Body of pancreas (tissue), 4 donors: ENCODE measurements around the gene U2AF2. TPM values are rescaled to one million over a fixed set of nuclear protein-coding genes. Genes with fewer than 3 reads are reported as not detected.

Experiments used
- ATAC-seq: fragments of 150-250 bp; one replicate; pipeline ENCODE4 v1.9.1; 2016
- DNase-seq, 4 donors: peaks; one replicate each; pipeline ENCODE4 v3.0.0-alpha.2; 2019
- H3K27ac ChIP-seq, 4 donors: fragments of 200-600 bp; sonication (generic); 1 replicate in 3 of 4; 2 replicates in 1 of 4; pipeline versions ENCODE4 v1.5.1 to v1.6.1; 2016 to 2019; ENCODE audit warnings: mild to moderate bottlenecking in 1 of 4, mixed read lengths in 1 of 4, moderate library complexity in 1 of 4
- H3K27me3 ChIP-seq, 2 donors: fragments of 200-600 bp; sonication (generic); one replicate each; pipeline ENCODE4 v1.6.0; 2016; ENCODE audit warnings: mild to moderate bottlenecking in 1 of 2
- H3K36me3 ChIP-seq, 2 donors: fragments of 200-600 bp; sonication (generic); replicated peaks in 1 of 2; 2 replicates each; pipeline ENCODE4 v1.5.1; 2016; ENCODE audit warnings: low read depth in 2 of 2; ENCODE audit not compliant: insufficient read depth in 1 of 2
- H3K4me1 ChIP-seq: fragments of 200-600 bp; sonication (generic); one replicate; pipeline ENCODE4 v1.6.0; 2016
- H3K4me3 ChIP-seq, 2 donors: fragments of 200-600 bp; sonication (generic); 1 replicate in 1 of 2; 2 replicates in 1 of 2; pipeline ENCODE4 v1.5.1; 2016 to 2019
- H3K9me3 ChIP-seq, 3 donors: fragments of 200-600 bp; sonication (generic); 1 replicate in 2 of 3; 2 replicates in 1 of 3; pipeline ENCODE4 v1.5.1; 2016
- POLR2A ChIP-seq, 3 donors: fragments of 450-650 bp; IDR thresholded peaks; one replicate each; pipeline ENCODE4 v1.6.1; 2016; ENCODE audit warnings: antibody characterized with exemption in 3 of 3, mild to moderate bottlenecking in 2 of 3
- WGBS, 2 donors: methylation state at CpG; one replicate each; pipeline ENCODE4 v1.1.5; 2017; 5-methylcytosine and 5-hydroxymethylcytosine counted together
- intact Hi-C: fragments of 100-400 bp; cut with DNase I; formaldehyde crosslinking; loops from one replicate; pipeline ENCODE4 v1.15.1; 2023
- total RNA-seq, 2 donors: library from RNA; depleted of rRNA; stranded (reverse); fragments of >200 nt; gene quantifications; one replicate each; pipeline ENCODE4 v1.1.0, GENCODE V29; 2016
- TF ChIP-seq, protein P1 (sequence below), 7 experiments: fragments of 450-650 bp in 4 of 7; fragments of 200-600 bp in 3 of 7; sonication (generic) in 3 of 7; IDR thresholded peaks; one replicate each; pipeline ENCODE4 v1.5.1; 2016 to 2019; ENCODE audit warnings: antibody characterized with exemption in 7 of 7

The U2AF2 gene
- total RNA-seq, 2 donors from 2014 or later = 53.4 to 106 TPM

DNA sequence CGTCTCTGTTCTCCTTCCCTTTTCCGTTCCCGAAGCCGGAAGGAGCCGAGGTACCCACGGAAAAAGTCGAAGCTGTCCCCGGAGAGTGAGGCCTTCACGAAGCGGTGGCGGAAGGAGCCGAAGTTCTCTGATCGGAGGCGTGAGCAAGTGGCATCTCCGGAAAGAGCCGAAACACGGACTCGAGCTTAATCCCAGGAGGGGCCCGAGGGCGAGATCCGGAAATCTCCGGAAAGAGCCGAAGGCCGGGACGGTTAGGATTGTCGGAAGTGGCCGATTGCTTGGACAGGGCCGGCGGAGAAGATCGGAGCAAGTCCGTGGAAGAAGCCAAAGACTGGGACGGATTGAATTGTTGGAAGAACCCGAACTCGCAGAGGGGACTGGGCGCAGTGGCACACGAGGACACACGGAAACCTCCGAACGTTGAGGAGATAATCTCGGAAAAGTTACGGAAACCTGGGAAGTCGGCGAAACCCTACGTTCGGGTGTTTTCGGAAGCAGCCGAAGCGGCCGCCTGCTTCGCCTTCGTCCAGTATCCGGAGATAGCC lies 440 bp upstream of the U2AF2 start:
- peak overlapping the region; percentile 31 to 100 for H3K4me3 ChIP-seq
- H3K4me1 ChIP-seq = peaks cover 44% of the 10 kb centered on the region
- WGBS, 2 donors = 0 to 1% methylated on average over 41 to 51 of the region's 52 CpGs

DNA sequence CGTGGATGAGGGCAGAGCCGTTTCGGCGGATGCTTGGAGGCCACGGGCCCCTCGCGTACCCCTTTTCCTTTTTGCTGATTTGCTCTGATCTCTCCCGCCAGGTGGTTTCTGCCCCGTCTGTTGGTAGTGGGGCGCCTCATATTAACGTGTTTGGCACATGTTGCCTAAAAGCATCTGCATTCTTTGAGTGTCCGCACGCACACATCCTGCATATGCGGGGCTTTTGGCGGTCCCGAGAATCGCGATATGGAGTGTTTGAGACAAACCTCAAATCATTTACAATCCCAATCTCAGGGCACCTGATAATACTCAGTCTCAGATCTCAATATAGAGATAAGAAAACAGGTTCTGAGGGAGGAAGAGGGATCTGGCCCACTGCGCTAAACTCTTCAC lies 809 bp downstream of the U2AF2 start:
- Histone ChIP-seq H3K36me3 (peaks cover 0 to 3% of the 10 kb centered on the region in 2 donors), H3K27ac (peak overlapping the region in 3 of 4 donors; percentile 99 to 100 (median 99)), H3K4me1 (peaks cover 44% of the 10 kb centered on the region), H3K4me3 (peak overlapping the region; percentile 77 to 100), H3K27me3 (no peaks in the 10 kb centered on the region), H3K9me3 (no peaks in the 10 kb centered on the region)
- ATAC-seq (no peak), DNase-seq (no peak)
- intact Hi-C loops = no loop called here
- 0% methylated on average over 14 to 19 of the region's 19 CpGs for WGBS, 2 donors
- TF ChIP-seq, protein P1, sequence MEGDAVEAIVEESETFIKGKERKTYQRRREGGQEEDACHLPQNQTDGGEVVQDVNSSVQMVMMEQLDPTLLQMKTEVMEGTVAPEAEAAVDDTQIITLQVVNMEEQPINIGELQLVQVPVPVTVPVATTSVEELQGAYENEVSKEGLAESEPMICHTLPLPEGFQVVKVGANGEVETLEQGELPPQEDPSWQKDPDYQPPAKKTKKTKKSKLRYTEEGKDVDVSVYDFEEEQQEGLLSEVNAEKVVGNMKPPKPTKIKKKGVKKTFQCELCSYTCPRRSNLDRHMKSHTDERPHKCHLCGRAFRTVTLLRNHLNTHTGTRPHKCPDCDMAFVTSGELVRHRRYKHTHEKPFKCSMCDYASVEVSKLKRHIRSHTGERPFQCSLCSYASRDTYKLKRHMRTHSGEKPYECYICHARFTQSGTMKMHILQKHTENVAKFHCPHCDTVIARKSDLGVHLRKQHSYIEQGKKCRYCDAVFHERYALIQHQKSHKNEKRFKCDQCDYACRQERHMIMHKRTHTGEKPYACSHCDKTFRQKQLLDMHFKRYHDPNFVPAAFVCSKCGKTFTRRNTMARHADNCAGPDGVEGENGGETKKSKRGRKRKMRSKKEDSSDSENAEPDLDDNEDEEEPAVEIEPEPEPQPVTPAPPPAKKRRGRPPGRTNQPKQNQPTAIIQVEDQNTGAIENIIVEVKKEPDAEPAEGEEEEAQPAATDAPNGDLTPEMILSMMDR (IDR thresholded peaks at IDR 0.05) = no peak

More for the DNA sequence above, 440 bp upstream of the U2AF2 start:
- peak; percentile 85 for ATAC-seq
- Histone ChIP-seq H3K27ac (peak overlapping the region; percentile 99 to 100 (median 99)), H3K9me3 (no peaks in the 10 kb centered on the region), H3K27me3 (no peaks in the 10 kb centered on the region), H3K36me3 (no peaks in the 10 kb centered on the region)
- peak; percentile 98 to 100 (median 100) for DNase-seq
- no peak for TF ChIP-seq POLR2A (IDR thresholded peaks at IDR 0.05)
- TF ChIP-seq, protein P1 (IDR thresholded peaks at IDR 0.05) = no peak
- intact Hi-C loops = no loop called here

DNA sequence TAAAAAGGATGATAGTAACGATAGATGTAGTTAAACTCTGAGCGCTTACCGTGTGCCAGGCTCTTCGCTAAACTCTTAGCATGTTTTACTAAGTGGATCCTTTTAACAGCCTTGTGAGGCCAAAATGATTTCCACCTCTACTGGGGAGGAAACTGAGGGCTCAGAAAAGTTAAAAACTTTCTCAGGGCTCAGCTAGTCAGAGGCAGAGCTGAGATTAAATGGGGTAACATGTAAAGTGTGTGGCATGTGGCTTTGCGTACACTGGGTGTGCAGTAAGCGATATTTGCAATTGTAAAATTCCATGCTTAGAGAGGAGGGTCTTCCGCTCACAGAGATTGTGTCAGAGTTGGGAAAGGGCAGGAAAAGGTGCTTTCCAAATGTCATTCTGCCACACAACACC lies 1.7 kb downstream of the U2AF2 start:
- Histone ChIP-seq H3K4me3 (no peak overlapping the region), H3K4me1 (peaks cover 44% of the 10 kb centered on the region), H3K36me3 (peaks cover 0 to 9% of the 10 kb centered on the region in 2 donors), H3K27me3 (no peaks in the 10 kb centered on the region), H3K27ac (peak overlapping the region in 1 of 4 donors; percentile 30), H3K9me3 (no peaks in the 10 kb centered on the region)
- DNase-seq = no peak
- no peak for TF ChIP-seq POLR2A (IDR thresholded peaks at IDR 0.05)
- TF ChIP-seq, protein P1 (IDR thresholded peaks at IDR 0.05) = no peak
- intact Hi-C loops = no loop called here
- 35 to 37% methylated on average over 7 of the region's 7 CpGs for WGBS, 2 donors
- no peak for ATAC-seq

DNA sequence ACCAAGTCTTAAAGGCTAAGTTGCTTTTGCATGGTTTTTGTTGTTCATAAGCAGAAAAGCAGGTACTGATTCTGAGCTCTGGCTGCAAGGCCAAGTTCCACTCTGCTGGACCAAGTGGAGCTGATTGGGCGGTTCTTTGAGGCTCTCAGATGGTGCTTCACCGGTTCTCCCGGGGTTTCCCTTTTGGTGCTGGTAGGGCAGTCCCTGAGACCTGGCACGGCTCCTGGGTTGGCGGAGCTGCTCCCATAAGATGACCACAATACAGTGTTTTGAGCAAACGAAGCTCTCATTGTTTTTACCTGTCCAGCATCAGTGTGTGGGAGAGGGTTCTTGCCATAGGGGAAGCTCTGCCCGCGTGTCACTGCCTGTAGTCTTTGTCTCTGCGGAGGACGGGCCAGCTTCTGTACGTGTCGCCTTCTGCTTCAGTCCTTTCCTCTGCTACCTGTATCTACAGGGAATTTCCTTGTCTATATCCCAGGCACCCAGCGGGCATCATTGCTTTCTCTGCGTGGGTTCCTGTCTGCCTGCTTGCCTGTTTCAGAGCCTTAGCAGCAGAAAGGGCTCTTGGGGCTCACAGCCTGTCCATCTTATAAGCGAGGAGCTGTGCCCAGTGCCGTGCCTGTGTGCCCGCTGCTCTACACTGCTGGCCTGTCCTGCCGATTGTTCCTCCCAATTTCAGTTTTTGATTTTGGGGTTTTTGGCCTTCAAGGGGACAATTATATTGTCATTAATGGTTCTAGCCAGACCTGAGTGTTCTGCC lies 2.3 kb downstream of the U2AF2 start:
- no peak overlapping the region for H3K4me3 ChIP-seq
- H3K27ac ChIP-seq = peak overlapping the region in 2 of 4 donors; percentile 4 to 30
- ATAC-seq (no peak), DNase-seq (peak in 3 of 4 donors; percentile 50 to 59 (median 57))
- peaks cover 4 to 13% of the 10 kb centered on the region in 2 donors for H3K36me3 ChIP-seq
- intact Hi-C loops = no loop called here
- H3K27me3 ChIP-seq = no peaks in the 10 kb centered on the region
- TF ChIP-seq, protein P1 (IDR thresholded peaks at IDR 0.05) = no peak
- TF ChIP-seq POLR2A (IDR thresholded peaks at IDR 0.05) = no peak
- no peaks in the 10 kb centered on the region for H3K9me3 ChIP-seq
- 12 to 24% methylated on average over 14 to 18 of the region's 18 CpGs for WGBS, 2 donors
- H3K4me1 ChIP-seq = peaks cover 44% of the 10 kb centered on the region
